ENCODE results near the gene SFXN1.
"Not testable (repeated sequence)": the region's sequence is repeated elsewhere in the genome, so short reads cannot be mapped to it uniquely, and the experiment has no call there.

SFXN1 gene

DNA sequence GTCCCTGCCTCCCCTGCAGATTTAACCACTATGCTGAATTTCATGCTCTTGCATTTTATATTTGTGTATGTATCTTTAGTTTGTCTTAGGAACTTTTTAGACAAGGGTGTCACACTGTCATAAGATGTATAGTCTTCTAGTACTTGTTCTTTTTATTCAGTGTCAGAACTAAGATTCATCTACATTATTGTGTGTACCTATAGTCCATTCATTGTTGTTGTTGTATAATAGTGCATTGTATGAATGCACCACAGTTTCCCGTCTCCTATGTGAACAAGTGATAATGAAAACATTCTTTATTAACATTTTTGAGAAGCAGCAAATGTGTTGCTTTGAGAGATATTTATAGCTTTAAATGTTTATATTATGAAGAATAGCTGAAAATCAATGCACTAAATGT, 45.9 kb downstream of the SFXN1 start:
- H3K36me3 Mint-ChIP-seq (ENCODE audit: low read depth): peaks cover 57% of the 10 kb centered on the region
- no peaks in the 10 kb centered on the region for H3K27me3 Mint-ChIP-seq
- H3K9me3 Mint-ChIP-seq: peaks cover 5% of the 10 kb centered on the region
- intact Hi-C loops (cut with micrococcal nuclease): no loop called here
- no peaks in the 10 kb centered on the region for H3K4me1 Mint-ChIP-seq (ENCODE audit: low read depth)
- H3K4me3 Mint-ChIP-seq: no peak overlapping the region
- H3K27ac Mint-ChIP-seq: no peak overlapping the region

- H3K9me3 Mint-ChIP-seq: no peaks in the 10 kb centered on the region
- intact Hi-C loops (cut with micrococcal nuclease): no loop called here
- no peak overlapping the region for H3K27ac Mint-ChIP-seq
- H3K36me3 Mint-ChIP-seq (ENCODE audit: low read depth): peaks cover 40% of the 10 kb centered on the region
- no peaks in the 10 kb centered on the region for H3K4me1 Mint-ChIP-seq (ENCODE audit: low read depth)
- H3K27me3 Mint-ChIP-seq: no peaks in the 10 kb centered on the region
- H3K4me3 Mint-ChIP-seq: no peak overlapping the region
Measured at GRCh38 chr5:175526691-175527090, 48.3 kb downstream of the SFXN1 start.

DNA sequence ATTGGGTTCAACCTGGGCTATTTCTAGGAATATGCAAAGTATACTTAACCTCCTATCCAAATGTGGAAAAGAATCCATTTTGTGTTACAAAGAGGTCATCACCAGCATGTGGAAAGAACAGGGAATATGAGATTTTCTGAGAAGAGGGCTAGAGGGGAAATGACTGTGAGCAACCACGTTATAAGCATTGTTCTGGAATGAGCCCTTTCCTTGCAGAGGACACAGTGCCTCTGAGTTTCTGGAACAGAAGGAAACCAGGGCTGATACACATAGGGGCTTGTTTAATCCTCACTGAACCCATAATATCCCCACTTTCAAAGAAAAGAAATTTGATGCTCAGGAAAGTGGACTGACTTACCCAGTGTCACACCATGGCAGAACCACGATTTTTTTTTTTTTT, 53.0 kb downstream of the SFXN1 start:
- H3K27me3 Mint-ChIP-seq: peaks cover 4% of the 10 kb centered on the region
- H3K9me3 Mint-ChIP-seq: no peaks in the 10 kb centered on the region
- no peak overlapping the region for H3K27ac Mint-ChIP-seq
- peaks cover 21% of the 10 kb centered on the region for H3K4me1 Mint-ChIP-seq (ENCODE audit: low read depth)
- H3K36me3 Mint-ChIP-seq (ENCODE audit: low read depth): peaks cover 14% of the 10 kb centered on the region
- intact Hi-C loops (cut with micrococcal nuclease): no loop called here
- H3K4me3 Mint-ChIP-seq: no peak overlapping the region

DNA sequence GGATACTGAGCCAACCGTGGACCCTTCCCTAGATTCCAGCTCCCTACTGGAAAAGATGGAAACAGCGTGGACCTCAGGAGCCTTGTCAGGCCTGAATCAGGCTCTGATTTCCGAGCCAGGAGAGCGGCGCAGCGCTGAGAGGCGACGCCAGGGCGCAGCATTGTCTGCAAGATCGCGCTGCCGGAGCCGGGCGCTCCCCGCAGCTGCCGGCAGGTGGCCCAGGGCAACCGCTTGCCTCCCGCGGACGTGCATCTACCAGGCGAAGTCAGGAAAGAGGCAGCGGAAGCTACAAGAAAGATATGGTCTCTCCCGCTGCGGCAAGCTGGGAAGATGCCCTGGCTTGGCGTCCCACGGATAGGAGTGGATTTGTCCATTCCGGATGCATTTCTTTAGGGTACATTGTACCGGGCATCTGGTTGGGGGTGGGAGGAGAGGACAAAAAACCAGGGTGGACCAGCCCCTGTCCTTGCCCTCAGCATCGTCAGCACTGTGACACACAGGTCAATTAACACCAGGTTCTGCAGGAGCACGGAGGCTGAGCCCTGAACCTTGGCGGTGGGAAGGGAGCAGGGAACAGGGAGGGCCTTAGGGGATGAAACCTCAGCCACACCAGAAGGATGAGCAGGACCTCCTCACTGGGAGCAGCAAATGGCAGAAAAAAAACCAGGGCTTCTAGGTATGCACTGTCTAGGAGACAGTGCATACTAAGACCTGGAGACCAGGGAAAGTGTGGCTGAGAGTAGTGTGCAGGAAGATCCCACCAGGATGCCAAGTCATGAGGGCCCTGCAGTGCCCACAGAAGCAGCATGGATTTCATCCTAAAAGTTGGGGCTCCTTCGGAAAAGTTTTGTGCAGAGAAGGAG, 55.9 kb downstream of the SFXN1 start:
- H3K4me1 Mint-ChIP-seq (ENCODE audit: low read depth): peaks cover 28% of the 10 kb centered on the region
- no peaks in the 10 kb centered on the region for H3K36me3 Mint-ChIP-seq (ENCODE audit: low read depth)
- H3K4me3 Mint-ChIP-seq: peak overlapping the region; percentile 53
- intact Hi-C loops (cut with micrococcal nuclease): loop anchor here (1.0 to 2.0 kb wide), 4 partner anchors 34 to 184 kb away; no protein-coding TSS in a partner anchor
- H3K27me3 Mint-ChIP-seq: peaks cover 6% of the 10 kb centered on the region
- H3K27ac Mint-ChIP-seq: peak overlapping the region; percentile 65
- H3K9me3 Mint-ChIP-seq: no peaks in the 10 kb centered on the region

DNA sequence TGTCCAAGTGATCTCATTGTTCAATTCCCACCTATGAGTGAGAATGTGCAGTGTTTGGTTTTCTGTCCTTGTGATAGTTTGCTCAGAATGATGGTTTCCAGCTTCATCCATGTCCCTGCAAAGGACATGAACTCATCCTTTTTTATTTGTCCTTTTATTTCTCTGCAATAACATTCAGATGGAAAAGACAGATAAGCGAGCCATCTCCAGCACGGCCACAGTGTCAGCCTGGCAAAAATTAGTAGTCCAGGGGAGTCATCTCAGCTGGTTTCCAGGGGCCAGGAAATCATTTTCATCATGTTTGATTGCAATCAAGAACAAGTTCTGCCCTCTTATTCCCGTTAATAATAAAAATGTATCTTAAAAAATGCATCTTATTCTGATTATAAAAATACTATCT, 57.0 kb downstream of the SFXN1 start:
- H3K27ac Mint-ChIP-seq; H3K36me3 Mint-ChIP-seq (ENCODE audit: low read depth); H3K4me3 Mint-ChIP-seq; H3K27me3 Mint-ChIP-seq; H3K9me3 Mint-ChIP-seq: not testable (repeated sequence)
- intact Hi-C loops (cut with micrococcal nuclease): loop anchor here (2.0 kb wide), 1 partner anchor 183 kb away; no protein-coding TSS in a partner anchor
- peaks cover 28% of the 10 kb centered on the region for H3K4me1 Mint-ChIP-seq (ENCODE audit: low read depth)

GRCh38 chr5:175535796-175536195, 57.4 kb downstream of the SFXN1 start:
- intact Hi-C loops (cut with micrococcal nuclease): loop anchor here (2.0 kb wide), 1 partner anchor 183 kb away; no protein-coding TSS in a partner anchor
- H3K9me3 Mint-ChIP-seq: no peaks in the 10 kb centered on the region
- peaks cover 28% of the 10 kb centered on the region for H3K4me1 Mint-ChIP-seq (ENCODE audit: low read depth)
- no peak overlapping the region for H3K27ac Mint-ChIP-seq
- H3K4me3 Mint-ChIP-seq: no peak overlapping the region
- H3K27me3 Mint-ChIP-seq: peaks cover 6% of the 10 kb centered on the region
- no peaks in the 10 kb centered on the region for H3K36me3 Mint-ChIP-seq (ENCODE audit: low read depth)

DNA sequence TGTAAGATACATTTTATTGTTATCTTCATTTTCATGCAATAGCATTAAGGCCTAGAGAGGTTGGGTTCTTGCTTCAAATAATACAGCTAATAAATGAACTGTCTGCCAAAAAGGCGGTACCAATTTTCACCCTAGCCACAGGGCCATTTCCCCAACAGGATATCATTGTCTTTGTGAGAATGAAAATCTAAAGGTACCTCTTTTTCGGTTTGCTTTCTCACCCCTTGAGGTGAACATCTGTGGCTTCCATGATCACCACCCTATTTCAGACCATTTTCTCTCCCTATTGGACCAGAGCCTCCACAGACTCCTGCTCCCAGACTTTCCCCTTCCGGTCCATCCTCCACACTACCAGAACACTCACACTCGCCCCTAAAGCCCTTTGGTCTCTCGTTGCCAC, 60.2 kb downstream of the SFXN1 start:
- H3K27ac Mint-ChIP-seq: peak overlapping the region; percentile 10
- H3K4me1 Mint-ChIP-seq (ENCODE audit: low read depth): peaks cover 44% of the 10 kb centered on the region
- H3K4me3 Mint-ChIP-seq: no peak overlapping the region
- intact Hi-C loops (cut with micrococcal nuclease): no loop called here
- H3K9me3 Mint-ChIP-seq: no peaks in the 10 kb centered on the region
- no peaks in the 10 kb centered on the region for H3K36me3 Mint-ChIP-seq (ENCODE audit: low read depth)
- H3K27me3 Mint-ChIP-seq: peaks cover 7% of the 10 kb centered on the region

- Mint-ChIP-seq H3K4me1 (ENCODE audit: low read depth) (peaks cover 41% of the 10 kb centered on the region), H3K27me3 (peaks cover 6% of the 10 kb centered on the region), H3K4me3 (no peak overlapping the region), H3K27ac (no peak overlapping the region), H3K36me3 (ENCODE audit: low read depth) (no peaks in the 10 kb centered on the region), H3K9me3 (no peaks in the 10 kb centered on the region)
- intact Hi-C loops (cut with micrococcal nuclease): no loop called here
Measured at GRCh38 chr5:175539936-175540335, 61.6 kb downstream of the SFXN1 start.

- Mint-ChIP-seq H3K4me1 (ENCODE audit: low read depth) (peaks cover 30% of the 10 kb centered on the region), H3K27me3 (peaks cover 8% of the 10 kb centered on the region), H3K27ac (peak overlapping the region; percentile 26), H3K9me3 (no peaks in the 10 kb centered on the region), H3K36me3 (ENCODE audit: low read depth) (no peaks in the 10 kb centered on the region), H3K4me3 (no peak overlapping the region)
- intact Hi-C loops (cut with micrococcal nuclease): no loop called here
Measured at GRCh38 chr5:175541264-175541663, 62.9 kb downstream of the SFXN1 start.

- no peaks in the 10 kb centered on the region for H3K36me3 Mint-ChIP-seq (ENCODE audit: low read depth)
- no peak overlapping the region for H3K4me3 Mint-ChIP-seq
- H3K9me3 Mint-ChIP-seq: no peaks in the 10 kb centered on the region
- H3K4me1 Mint-ChIP-seq (ENCODE audit: low read depth): peaks cover 32% of the 10 kb centered on the region
- intact Hi-C loops (cut with micrococcal nuclease): no loop called here
- peaks cover 18% of the 10 kb centered on the region for H3K27me3 Mint-ChIP-seq
- peak overlapping the region; percentile 77 for H3K27ac Mint-ChIP-seq
Measured at GRCh38 chr5:175542232-175542965, 64.0 kb downstream of the SFXN1 start.

- Mint-ChIP-seq H3K27ac (peak overlapping the region; percentile 77), H3K4me1 (ENCODE audit: low read depth) (peaks cover 34% of the 10 kb centered on the region), H3K9me3 (no peaks in the 10 kb centered on the region), H3K4me3 (no peak overlapping the region), H3K27me3 (peaks cover 23% of the 10 kb centered on the region), H3K36me3 (ENCODE audit: low read depth) (no peaks in the 10 kb centered on the region)
- intact Hi-C loops (cut with micrococcal nuclease): no loop called here
Measured at GRCh38 chr5:175542966-175543235, 64.5 kb downstream of the SFXN1 start.

GRCh38 chr5:175544108-175544511, 65.8 kb downstream of the SFXN1 start:
- Mint-ChIP-seq H3K9me3 (no peaks in the 10 kb centered on the region), H3K4me1 (ENCODE audit: low read depth) (peaks cover 41% of the 10 kb centered on the region), H3K27ac (peak overlapping the region; percentile 1), H3K27me3 (peaks cover 32% of the 10 kb centered on the region), H3K4me3 (no peak overlapping the region), H3K36me3 (ENCODE audit: low read depth) (no peaks in the 10 kb centered on the region)
- intact Hi-C loops (cut with micrococcal nuclease): no loop called here

- Mint-ChIP-seq H3K4me1 (ENCODE audit: low read depth) (peaks cover 46% of the 10 kb centered on the region), H3K36me3 (ENCODE audit: low read depth) (no peaks in the 10 kb centered on the region), H3K27me3 (peaks cover 33% of the 10 kb centered on the region), H3K4me3 (no peak overlapping the region), H3K27ac (peak overlapping the region; percentile 1), H3K9me3 (no peaks in the 10 kb centered on the region)
- intact Hi-C loops (cut with micrococcal nuclease): no loop called here
Measured at GRCh38 chr5:175544586-175544985, 66.2 kb downstream of the SFXN1 start.

GRCh38 chr5:175547842-175548241, 69.5 kb downstream of the SFXN1 start:
- intact Hi-C loops (cut with micrococcal nuclease): no loop called here
- Mint-ChIP-seq H3K4me1 (ENCODE audit: low read depth) (peaks cover 63% of the 10 kb centered on the region), H3K27ac (no peak overlapping the region), H3K9me3 (no peaks in the 10 kb centered on the region), H3K4me3 (no peak overlapping the region), H3K36me3 (ENCODE audit: low read depth) (no peaks in the 10 kb centered on the region), H3K27me3 (peaks cover 33% of the 10 kb centered on the region)
